Activated naive CD8-positive, alpha-beta T cell treated with anti-CD3 and anti-CD28 coated beads, Interleukin-2, amount 50 U/mL, for 16 hours (primary cell): ENCODE results near the gene CYSTM1.
A peak's percentile ranks its signal among the peaks of the same experiment; 100 is the strongest.

Experiments
- DNase-seq: peaks from one replicate; pipeline ENCODE4 v3.0.0-alpha.2; 2020; ENCODE audit warnings: low read depth, low spot score

The CYSTM1 gene, protein sequence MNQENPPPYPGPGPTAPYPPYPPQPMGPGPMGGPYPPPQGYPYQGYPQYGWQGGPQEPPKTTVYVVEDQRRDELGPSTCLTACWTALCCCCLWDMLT

DNA sequence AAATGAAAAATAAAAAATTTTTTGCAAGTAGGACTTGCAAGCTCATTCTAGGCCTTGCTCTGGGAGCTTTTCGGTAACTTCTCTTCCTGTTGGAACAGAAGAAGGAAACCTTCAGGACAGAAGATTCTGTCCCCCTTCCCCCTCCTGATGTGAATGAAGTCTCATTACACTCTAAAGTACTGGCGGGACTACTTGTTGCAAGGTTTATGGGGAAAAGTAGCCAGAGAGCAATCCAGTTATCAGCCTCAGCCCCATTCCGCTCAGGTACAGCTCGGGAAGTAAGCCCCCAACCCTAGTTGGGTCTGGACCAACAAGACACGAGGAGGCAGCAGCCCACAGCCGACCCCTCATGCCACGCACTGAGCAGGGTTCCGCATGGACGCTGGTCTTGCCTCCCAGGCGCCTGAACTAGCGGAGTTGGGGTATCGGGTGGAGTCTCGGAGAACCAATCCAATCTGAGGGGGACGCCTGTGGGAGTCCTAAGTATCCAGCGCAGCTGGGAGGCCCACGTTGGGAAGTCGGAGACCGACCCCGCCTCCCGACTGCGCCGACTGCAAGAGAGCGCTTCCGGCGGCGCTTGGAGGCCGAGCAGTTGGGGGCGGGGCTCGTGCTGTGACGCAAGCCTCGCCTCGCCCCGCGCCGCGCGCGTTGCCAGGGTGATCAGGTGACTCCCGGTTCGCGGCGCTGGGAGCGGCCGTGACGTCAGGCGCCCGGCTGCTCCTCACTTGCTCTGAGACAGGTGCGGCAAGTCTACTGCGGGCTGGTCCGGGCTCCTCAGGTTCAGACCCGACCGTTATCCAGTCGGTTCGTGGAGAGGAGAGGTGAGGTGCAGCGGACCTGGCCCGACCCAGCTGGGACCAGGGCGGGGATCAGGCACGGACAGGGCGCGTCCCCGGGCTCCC, at the start of gene CYSTM1:
Gene CYSTM1 (plus strand): TSS at position 724 of the 902 bp plus-strand sequence. CDS start 19,278 bp downstream, outside the sequence.
- DNase-seq, result peak; percentile 84

DNA sequence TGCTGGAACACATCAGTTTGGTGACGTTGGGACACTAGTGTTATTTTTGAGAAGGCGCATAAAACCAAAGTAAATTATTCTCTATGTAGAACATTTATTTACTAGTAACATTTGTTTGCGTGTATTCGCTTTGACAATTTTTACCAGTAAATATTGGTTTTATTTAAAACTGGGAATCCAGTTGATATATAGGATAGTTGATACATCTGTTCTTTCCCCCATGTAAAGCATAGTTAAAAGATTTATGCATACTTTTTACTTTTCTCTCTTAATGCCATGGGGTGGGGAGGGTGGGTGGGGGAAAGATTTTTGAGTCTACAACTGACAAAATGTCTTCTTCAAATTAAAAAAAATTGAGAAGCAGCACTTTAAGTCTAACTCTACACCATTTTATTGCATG, 49.4 kb upstream of the CYSTM1 start, which contains the start of gene IGIP:
Gene IGIP (plus strand): TSS at position 301 of the 400 bp plus-strand sequence. CDS start 2,540 bp downstream, outside the sequence.
- DNase-seq, result no peak

DNA sequence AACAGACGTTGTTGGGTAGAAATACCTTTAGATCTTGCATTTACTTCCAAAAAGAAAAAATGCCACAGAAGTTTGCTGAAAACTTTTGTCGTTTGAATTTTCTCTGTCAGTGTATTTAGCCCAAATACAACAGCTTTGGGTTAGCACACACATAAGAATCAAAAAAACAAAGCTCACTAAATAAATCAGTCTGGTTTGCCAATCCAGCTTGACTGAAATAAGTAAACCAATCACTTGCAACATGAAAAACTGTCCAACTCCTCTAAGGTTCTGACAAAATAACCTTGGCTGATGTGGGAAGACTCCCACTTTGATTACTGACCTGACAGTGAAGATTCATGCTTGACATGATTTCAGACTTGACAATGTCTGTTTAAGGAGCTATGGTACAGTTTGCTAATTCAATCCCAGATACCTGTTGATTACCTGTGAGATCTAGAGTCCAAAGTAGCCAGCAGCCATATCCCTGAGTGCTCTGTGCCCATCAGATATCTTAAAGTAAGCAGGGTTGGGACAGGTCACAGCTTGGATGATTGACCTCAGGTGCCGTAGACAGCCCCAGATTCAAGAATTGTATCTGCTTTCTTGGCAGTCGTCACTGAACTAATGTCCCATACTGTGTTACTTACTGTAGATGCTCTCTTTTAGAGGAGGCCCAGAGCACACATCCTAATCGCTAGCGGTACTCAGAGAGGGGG, 48.5 kb upstream of the CYSTM1 start:
- DNase-seq, result no peak

DNA sequence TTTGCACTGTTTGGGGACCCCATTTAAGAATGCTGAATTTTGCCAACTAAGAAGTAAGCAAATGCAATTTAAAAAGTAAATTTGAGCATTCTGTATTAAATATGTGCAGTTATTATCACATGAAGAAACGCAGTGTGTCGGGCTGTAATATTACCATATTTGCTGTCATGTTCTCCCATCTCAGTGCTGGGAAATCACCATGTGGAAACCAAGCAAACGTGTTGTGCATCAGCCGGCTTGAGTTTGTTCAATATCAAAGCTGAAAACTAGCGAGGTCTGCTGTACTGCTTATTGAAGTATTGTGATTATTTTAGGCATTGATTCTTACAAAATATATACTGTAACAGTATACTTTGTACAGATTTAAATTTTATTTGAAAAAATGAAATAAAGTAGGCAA, 46.6 kb upstream of the CYSTM1 start:
- no peak for DNase-seq

DNA sequence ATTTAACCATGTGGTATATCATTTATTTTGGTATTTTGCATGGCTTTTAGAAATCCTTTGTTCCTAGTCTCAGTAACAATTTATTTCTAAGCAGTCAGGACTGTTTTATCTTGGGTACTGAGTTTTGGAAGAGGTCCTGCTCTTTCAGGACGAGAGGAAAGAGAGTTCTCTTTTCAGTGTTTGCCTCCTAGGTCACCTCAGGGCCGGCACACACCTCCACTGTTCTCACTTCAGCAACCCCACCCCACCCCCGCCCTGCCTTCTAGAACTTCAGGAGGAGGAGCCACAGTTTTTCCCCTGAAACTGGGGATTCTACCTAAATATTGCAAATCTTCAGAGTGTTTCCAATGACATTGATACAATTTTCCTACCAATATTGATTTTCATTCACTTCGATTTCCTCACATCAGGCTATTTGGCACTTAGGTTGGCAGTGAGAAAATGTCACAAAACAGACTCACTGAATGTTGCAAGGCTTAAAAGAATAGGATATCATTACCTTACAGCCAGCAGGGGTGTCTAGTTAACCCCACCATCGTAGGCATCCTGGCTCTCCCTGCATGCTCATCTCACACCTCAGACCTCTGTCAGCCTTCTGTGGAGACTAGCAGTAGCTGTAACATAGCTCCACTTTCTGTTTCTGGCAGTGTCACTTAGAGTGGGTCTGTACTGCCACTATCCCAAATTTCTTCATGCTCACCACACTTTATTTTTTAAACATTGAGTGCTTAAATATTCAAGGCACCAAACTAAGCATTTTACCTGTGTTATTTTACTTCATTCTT, 43.8 kb upstream of the CYSTM1 start:
- no peak for DNase-seq

DNA sequence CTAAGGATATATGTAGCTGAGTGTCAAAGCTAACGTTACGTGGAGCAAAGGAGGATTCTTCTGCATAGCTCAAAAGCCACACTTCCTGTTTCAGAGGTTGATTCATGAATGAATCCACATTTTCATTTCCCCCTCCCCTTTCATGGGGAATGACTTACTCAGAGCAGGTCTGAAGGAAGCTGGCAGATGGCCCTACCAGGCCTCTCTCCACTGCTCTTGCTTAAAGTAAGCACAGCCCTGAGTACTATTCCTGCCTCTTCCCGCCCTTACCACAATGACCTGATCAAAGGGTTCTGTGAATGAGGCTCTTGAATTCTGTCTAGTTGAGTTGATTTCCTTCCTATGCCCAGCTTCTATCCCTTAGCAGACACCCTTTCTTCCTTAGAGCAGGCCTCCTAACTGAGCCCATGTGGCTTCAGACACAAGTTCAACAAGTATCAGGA, 43.0 kb upstream of the CYSTM1 start:
- no peak for DNase-seq

DNA sequence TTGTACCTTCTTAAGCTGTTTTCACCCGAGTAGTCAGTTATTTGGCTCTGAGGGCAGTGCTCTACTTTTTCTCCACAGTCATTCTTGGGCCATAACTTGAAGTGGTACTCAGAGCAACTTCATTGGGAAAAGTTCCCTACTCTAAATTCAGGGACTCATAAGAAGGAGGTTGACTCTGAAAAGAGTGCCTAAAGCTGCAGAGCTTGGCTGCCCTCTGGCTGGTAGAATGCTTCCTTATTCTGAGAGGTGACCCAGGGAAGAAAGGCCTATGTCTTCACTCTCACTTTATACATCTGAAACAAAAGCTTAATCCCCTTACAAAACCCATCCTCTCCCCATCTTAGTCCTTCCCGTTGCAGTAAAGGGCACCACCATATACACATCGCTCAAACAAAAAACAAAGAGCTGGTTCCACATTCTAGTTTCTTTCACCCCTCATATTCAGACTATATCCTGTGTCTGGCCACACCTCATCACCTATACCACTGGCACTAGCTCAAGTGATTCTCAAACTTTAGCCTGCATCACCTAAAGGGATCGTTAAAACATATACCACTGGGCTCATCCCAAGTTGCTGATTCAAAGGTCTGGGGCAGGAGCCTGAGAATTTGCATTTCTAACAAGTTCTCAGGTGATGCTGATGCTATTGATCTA, 41.3 kb upstream of the CYSTM1 start:
- DNase-seq, result no peak

DNA sequence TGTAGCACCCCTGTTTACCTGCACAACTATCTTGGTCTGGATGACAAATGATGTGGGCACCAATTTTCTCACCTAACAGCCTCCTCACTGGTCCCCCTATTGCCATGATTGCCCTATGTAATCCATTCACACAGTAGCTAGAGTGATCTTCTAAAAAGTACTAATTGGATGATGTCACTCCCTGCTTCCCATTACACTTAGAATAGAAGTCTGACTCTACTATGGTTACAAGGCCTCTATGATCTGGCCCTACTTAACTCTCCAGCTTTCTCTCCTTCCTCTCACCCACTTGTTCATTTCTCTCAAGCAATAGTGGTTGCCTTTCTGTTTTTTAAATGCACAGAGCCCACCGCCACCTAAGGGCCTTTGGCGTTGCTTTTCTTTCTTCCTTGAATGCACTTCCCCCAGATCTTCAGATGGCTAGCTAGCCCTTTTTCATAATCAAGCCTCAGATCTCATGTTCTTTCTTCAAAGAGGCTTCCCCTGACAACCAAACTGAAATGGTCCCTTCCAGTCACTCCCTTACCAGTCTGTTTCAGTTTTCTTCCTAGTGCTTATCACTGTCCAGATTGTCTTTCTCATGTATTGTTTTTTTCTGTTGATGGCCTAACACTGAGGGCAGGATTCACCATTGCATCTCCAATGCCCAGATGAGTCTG, 40.6 kb upstream of the CYSTM1 start:
- no peak for DNase-seq

DNA sequence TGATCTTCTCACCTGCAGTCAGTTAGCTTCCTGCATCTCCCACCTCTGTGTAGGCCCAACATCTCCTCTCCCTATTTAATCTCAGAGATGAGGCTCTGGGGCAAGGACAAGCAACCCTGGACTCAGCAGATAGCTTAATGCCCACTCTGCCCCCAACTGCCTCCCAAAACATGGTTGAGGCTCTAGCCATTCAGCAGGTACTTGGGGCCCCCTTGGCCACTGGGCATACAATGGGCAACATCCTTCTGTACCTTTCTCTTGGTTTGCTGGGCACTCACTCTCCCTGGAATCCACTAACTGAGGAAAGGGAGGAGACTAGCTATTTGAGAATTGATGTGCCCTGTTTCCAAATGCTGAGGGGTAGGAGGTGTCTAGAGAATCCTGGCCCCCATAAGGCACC, 39.9 kb upstream of the CYSTM1 start:
- DNase-seq, result no peak

DNA sequence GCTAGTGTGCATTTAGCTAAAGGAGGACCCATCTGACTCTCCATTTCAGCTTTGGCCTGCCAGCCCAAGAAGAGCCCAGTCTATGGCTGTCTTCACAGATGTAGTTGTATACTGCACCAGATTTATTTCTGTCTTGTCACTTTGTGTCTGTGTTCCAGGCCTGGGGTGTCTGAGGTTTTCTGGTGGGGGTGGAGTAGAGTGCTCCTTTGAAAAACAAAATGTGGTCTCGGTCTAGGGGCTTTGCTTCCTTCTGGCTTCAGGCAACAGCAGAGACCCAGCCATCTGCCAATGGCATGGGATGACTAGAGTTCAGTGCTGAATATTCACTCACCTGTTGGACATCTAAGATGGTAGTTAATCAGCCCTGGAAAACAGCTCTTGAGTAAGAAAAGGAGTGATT, 38.4 kb upstream of the CYSTM1 start:
- no peak for DNase-seq

DNA sequence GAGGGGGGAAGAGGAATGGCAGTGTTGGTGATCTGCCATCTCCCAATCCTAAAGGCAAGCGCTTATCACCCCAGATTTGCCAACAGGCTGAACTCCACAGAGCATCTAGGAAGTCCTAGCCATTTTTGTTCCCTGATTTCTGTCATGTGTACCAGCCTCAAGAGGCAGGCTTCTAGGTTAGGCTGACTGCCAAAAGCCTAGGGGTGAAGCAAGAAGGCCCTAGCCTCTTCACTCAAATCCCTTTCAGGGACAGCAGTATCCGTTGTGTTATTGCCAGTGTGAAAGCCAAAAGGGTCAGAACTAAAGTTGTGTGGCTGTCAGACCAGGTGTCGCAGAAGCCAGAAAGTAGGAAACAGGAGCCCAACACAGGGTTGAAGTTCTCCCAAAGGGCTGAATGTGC, 34.6 kb upstream of the CYSTM1 start:
- no peak for DNase-seq

DNA sequence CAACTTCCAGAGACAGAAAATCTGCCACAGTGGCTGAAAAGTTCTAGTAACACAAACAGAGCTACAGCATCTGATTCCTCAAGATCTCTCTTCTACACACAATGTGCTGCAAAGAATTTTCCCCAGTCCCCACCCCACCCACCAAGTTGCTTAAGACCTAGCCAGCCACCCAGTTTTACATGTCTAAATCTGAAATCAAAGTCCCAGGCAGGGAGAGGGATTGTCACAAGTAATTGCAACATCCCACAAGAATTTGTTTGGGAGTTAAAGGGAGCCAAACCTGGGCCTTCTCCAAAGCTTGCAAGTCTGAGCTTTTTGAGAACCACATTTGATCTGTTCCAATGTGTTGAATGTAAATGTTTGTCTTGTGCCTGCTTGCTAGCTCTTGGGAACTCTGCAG, 33.7 kb upstream of the CYSTM1 start:
- no peak for DNase-seq

DNA sequence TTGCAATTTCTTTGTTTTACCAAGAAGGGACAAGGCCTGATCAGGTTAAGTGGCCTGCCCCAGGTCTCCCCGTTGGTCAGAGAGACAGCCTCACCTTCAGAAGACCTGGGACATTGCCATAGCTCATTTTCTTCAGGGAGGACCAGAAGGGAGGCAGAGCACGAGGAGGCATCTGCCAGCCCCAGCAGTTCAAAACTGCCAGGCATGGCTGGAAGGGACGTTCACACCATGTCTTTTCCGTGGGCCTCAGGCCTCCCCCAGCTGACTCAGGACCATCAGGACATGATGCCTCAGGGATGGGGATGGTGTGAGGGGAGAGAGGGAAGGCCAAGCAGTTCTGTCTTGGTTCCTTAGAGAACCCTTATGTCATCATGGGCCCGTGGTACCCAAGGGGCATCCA, 32.7 kb upstream of the CYSTM1 start:
- no peak for DNase-seq

DNA sequence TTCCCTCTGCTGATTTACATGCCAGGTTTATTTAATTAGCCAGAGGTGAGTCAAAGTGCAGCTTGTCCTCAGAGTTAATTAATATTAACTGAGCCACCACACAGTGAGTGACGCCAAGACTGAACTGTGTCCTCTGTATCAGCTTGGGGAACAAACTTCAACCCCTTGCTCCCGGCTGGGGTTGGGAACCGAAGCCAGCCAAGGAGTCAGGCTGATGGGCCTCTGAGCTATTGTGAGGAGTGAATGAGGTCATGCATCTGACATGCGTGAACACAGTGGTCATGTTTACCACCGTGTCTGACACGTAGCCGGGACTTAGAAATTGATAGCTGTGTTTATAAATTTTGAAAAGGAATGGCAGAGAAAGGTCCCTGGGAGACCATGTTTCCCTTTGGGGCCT, 32.1 kb upstream of the CYSTM1 start:
- DNase-seq, result no peak

DNA sequence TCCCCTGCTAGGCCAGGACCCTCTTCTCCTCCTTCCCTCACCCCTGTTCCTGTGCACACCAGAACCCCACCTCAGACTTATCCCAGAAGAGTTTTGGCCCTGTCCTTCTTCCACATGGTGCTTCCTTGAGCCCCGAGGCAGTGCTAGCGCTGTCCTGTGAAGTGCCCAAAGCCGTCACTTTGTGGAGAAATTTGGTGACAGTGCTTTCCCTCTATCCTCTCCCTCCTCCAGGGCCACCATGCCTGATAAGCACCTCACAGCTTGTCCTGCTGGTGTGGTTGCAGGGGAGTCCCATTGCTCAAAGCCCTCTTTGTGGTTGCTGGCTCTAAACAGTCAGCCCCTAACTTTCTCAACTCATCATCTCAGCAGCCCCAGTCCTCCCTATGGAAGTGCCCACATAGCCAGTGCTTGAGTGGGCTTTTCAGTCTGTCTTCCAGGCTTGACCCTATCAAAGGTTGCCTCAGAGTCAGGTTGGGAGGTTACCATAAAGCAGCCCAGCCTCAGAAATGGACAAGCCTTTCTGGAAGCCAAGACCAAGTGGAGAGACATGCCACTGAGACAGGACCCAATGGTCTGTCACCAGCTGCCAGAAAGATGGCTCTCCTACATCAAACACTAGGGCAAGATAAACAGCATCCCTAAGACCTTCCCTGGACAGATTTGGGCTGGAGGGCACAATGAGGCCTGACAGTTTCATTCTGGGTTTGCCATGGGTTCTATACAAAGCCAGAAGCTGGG, 31.3 kb upstream of the CYSTM1 start:
- no peak for DNase-seq

DNA sequence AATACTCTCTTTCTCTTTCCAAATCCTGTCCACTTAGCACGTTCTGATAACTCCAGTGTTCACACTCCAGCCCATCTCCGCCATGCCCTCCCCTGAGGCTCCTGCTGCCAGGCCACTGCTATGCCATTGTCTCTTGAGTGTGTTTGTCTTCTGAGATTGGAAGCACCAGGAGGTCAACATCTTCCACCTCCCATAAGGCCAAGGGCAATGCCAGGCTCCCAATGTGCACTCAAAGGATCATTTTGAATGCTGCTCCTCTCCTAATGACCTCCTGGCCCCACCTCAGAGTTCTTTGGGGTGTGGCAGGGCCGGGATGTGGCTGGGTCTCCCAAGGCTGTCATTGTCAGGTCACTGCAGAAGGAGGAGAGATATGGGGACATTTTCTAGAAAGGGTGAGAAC, 29.7 kb upstream of the CYSTM1 start:
- no peak for DNase-seq

DNA sequence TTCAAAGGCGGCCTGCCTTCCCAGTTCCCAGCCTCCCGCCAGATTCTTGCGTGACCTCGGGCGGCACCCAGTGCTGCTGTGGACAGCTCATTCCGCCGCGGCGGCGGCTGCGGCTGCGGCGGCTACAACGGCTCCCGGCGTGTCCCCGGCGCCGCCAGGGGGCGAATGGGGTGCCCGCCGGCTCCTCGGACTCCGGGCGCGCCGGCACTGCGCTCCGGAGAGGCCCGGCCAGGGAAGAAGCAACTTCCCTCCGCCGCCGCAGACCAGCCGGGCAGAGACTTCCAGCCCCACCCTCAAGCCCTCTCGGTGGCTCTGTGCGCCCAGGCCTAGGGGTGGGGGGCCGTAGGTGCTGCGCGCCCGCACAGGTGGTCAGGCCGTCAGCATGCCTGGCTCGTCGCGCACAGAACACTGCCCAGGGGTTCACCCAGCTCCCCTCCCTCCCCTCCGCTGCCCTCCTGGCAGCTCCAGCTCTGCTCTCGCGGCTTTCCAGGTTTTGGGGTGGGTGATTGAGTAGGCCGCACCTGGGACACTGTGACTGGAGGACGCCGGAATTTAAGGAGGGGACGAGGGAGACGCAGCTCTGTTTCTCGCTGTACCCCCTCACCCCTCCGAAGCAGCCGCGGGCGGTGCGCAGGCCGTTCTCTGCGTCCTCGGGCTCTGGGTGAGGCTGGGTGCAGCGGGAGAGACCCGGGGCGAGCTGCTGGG, 29.0 kb upstream of the CYSTM1 start:
- DNase-seq, result peak; percentile 9

DNA sequence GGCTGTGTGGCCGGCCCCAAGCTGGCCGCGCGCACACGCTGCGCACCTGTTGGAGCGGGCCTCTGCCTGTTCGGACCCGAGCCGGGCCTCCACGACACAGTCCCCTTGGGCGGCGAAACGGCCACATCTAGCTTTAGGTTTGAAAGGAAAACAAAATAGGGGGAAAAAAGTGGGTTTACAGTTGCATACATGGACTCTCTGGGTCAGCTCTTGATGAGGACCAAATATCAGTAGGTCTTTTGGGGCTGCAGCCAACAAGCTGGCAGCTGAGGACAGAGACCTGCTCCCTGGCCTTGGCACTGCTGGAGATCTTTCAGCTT, 28.5 kb upstream of the CYSTM1 start:
- no peak for DNase-seq

DNA sequence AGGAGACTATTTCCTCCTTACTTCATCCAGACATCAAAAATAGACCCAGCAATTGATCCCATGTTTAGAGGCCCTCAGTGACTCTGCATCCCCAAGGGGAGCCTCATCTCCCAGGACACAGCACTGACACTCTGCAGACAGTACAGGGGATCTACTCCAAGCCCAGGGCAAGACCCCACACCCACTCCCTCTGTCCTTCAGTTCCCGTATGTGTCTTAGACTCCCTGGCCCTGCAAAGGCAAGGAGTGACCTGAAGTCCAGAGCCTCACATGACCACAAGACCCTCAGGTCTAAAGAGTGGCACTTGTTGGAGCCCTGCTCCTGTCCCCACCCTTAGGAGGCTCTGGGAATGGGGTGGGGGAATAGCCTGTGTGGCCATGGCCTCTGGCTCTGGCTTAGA, 27.5 kb upstream of the CYSTM1 start:
- no peak for DNase-seq

DNA sequence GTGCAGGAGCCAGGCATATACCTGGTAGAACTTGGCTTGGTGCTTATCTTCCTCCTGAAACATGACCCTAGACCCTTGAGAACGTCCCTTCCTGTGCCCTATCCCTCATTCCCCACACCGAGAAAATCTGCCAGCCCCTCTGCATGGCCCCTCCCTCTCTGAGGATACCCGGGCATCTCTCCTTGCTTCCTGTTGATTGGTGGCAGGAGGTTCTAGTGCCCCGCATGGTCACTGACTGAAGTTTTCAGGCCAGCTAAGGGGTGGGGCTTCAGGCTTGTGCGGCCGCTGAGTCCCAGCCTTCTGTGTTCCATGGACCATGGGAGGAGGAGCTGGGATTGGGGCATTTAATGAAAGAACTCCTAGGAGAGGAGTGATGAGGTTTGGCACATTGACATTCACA, 26.5 kb upstream of the CYSTM1 start:
- DNase-seq, result no peak
